Lower leg skin (tissue), 4 donors: Measurements from ENCODE around the gene FAM151A. TPM values are rescaled to one million over a fixed set of nuclear protein-coding genes. Genes with fewer than 3 reads are reported as not detected.

Experiments
- DNase-seq, 2 donors: peaks; one replicate each; pipeline ENCODE4 v3.0.0-alpha.2; 2019; ENCODE audit warnings: low spot score in 2 of 2
- H3K4me3 ChIP-seq: fragments of 200-600 bp; sonication (generic); 2 replicates; pipeline ENCODE4 v1.5.1; 2017; ENCODE audit warnings: mild to moderate bottlenecking, low read depth; ENCODE audit not compliant: poor library complexity, severe bottlenecking
- CTCF ChIP-seq, 3 donors: fragments of 450-650 bp; IDR thresholded peaks; one replicate each; pipeline ENCODE4 v1.5.1; 2016; ENCODE audit warnings: antibody characterized with exemption in 3 of 3, mild to moderate bottlenecking in 3 of 3, moderate library complexity in 2 of 3
- POLR2A ChIP-seq, 2 donors: fragments of 450-650 bp; IDR thresholded peaks; one replicate each; pipeline ENCODE4 v1.6.1; 2016 to 2017; ENCODE audit warnings: antibody characterized with exemption in 2 of 2, mild to moderate bottlenecking in 1 of 2, moderate library complexity in 1 of 2
- WGBS, 2 donors: methylation state at CpG; one replicate each; pipeline ENCODE4 v1.1.5; 2018; 5-methylcytosine and 5-hydroxymethylcytosine counted together
- intact Hi-C: fragments of 100-400 bp; cut with DNase I; formaldehyde crosslinking; loops from one replicate; pipeline ENCODE4 v1.15.0; 2023; ENCODE audit warnings: low total_unique reads
- total RNA-seq, 4 donors: library from RNA; depleted of rRNA; stranded (reverse); fragments of >200 nt; gene quantifications; one replicate each; pipeline ENCODE4 v1.1.0, GENCODE V29; 2016

The FAM151A gene
- total RNA-seq, 4 donors from 2014 or later: not detected

- DNase-seq: peak in 1 of 2 donors; percentile 72
- WGBS, 2 donors: 66 to 72% methylated on average over 6 to 8 of the region's 8 CpGs
- no peak overlapping the region for H3K4me3 ChIP-seq
- intact Hi-C loops: no loop called here
- no peak for TF ChIP-seq POLR2A (IDR thresholded peaks at IDR 0.05)
- no peak for TF ChIP-seq CTCF (IDR thresholded peaks at IDR 0.05)
Measured at GRCh38 chr1:54619749-54620148, 3.6 kb downstream of the FAM151A start.

GRCh38 chr1:54615531-54616279 lies 7.6 kb downstream of the FAM151A start:
- peak in 1 of 2 donors; percentile 76 for DNase-seq
- WGBS, 2 donors: 38 to 46% methylated on average over 11 to 13 of the region's 13 CpGs

GRCh38 chr1:54614563-54614962 lies 8.8 kb downstream of the FAM151A start:
- peak in 1 of 2 donors; percentile 66 for DNase-seq
- H3K4me3 ChIP-seq: no peak overlapping the region
- TF ChIP-seq POLR2A (IDR thresholded peaks at IDR 0.05): no peak
- TF ChIP-seq CTCF (IDR thresholded peaks at IDR 0.05): no peak
- 79 to 88% methylated on average over 8 of the region's 8 CpGs for WGBS, 2 donors
- intact Hi-C loops: no loop called here

More at GRCh38 chr1:54615531-54616279, 7.6 kb downstream of the FAM151A start:
- intact Hi-C loops: no loop called here
- no peak for TF ChIP-seq CTCF (IDR thresholded peaks at IDR 0.05)
- TF ChIP-seq POLR2A (IDR thresholded peaks at IDR 0.05): no peak
- H3K4me3 ChIP-seq: no peak overlapping the region

GRCh38 chr1:54614024-54614423 lies 9.3 kb downstream of the FAM151A start:
- TF ChIP-seq CTCF (IDR thresholded peaks at IDR 0.05) (no peak), POLR2A (IDR thresholded peaks at IDR 0.05) (no peak)
- intact Hi-C loops: no loop called here
- peak in 1 of 2 donors; percentile 58 for DNase-seq
- no peak overlapping the region for H3K4me3 ChIP-seq
- WGBS, 2 donors: 83 to 88% methylated on average over 2 of the region's 2 CpGs

- WGBS, 2 donors: 91 to 92% methylated on average over 8 of the region's 8 CpGs
- intact Hi-C loops: no loop called here
- no peak for DNase-seq
- no peak overlapping the region for H3K4me3 ChIP-seq
- no peak for TF ChIP-seq CTCF (IDR thresholded peaks at IDR 0.05)
- no peak for TF ChIP-seq POLR2A (IDR thresholded peaks at IDR 0.05)
Measured at GRCh38 chr1:54611621-54612020, 11.7 kb downstream of the FAM151A start.
